Myometrial cell (primary cell): ENCODE results near the gene TBC1D20. TPM values are rescaled to one million over a fixed set of nuclear protein-coding genes. Genes with fewer than 3 reads are reported as not detected.

Source experiments
- total RNA-seq: library from RNA; depleted of rRNA; stranded (reverse); fragments of >200 nt; gene quantifications from 2 replicates; pipeline ENCODE4 v1.2.3, GENCODE V29; 2015

Gene TBC1D20, protein sequence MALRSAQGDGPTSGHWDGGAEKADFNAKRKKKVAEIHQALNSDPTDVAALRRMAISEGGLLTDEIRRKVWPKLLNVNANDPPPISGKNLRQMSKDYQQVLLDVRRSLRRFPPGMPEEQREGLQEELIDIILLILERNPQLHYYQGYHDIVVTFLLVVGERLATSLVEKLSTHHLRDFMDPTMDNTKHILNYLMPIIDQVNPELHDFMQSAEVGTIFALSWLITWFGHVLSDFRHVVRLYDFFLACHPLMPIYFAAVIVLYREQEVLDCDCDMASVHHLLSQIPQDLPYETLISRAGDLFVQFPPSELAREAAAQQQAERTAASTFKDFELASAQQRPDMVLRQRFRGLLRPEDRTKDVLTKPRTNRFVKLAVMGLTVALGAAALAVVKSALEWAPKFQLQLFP
- 27.7 and 39.9 TPM in 2 replicates for total RNA-seq

DNA sequence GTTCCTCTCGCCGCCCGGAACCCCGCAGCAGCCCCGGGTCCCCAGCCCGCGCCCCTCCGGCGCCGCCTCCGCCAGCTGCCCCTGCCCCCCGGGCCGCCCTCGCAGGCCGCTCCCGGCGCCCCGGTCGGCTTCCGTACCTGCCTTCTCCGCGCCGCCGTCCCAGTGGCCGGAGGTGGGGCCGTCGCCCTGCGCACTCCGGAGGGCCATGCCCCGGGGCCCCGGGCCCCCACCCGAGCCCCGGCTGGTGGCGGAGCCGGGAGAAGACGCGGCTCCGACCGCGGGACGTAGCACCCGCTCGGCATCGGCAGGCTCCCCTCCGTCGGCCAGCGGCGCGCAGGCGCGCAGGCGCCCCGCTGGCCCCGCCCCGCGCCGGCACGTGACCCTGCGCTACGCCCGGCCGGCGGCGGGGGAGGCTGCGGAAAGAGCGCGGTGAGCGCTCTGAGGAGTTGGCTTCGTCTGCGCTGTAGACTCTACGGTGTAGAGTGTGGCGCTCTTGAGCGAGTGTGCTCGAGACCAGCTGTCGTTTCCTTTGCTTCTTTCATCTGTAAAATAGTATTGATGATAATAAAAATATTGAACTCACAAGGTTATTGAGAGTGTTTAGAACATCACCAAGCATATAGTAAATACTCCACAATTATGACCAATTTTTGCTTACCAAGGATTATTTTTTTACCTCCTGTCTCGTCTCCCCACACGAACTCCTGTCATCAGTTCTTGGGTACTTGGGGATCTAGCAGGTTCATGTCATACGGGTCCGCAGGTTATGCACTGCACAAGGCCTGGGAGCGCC, at the start of gene TBC1D20:
TSS of gene TBC1D20 (minus strand) at position 335 of the 793 bp plus-strand sequence. CDS start at position 207, 128 bp downstream.

GRCh38 chr20:407953-408842, 54.1 kb downstream of the TBC1D20 start, which contains the start of gene RBCK1:
Gene RBCK1, plus strand, starts transcription at chr20:408299. Its CDS starts 459 bp downstream, at chr20:408758.

Other genes with a start within 250 kb of the TBC1D20 start
- gene DEFB129, start 235.3 kb downstream of the TBC1D20 start, total RNA-seq: not detected in 2 replicates
- not detected in 2 replicates for gene DEFB132, start 204.8 kb downstream of the TBC1D20 start, total RNA-seq
- 0.53 and 1.7 TPM in 2 replicates for gene C20orf96, start 171.8 kb downstream of the TBC1D20 start, total RNA-seq
- gene ZCCHC3, start 165.0 kb downstream of the TBC1D20 start, total RNA-seq: 10.7 and 11.9 TPM in 2 replicates
- gene SOX12, start 137.0 kb downstream of the TBC1D20 start, total RNA-seq: 8.6 and 11.7 TPM in 2 replicates
- 78.9 and 110 TPM in 2 replicates for gene NRSN2, start 115.4 kb downstream of the TBC1D20 start, total RNA-seq
- gene TRIB3, start 81.8 kb downstream of the TBC1D20 start, total RNA-seq: 122 and 125 TPM in 2 replicates
- gene RBCK1, start 54.2 kb downstream of the TBC1D20 start, total RNA-seq: 111 and 128 TPM in 2 replicates
- 90.8 and 101 TPM in 2 replicates for gene CSNK2A1, start 81.3 kb upstream of the TBC1D20 start, total RNA-seq
- gene TCF15, start 147.8 kb upstream of the TBC1D20 start, total RNA-seq: not detected in 2 replicates
- gene SRXN1, start 190.7 kb upstream of the TBC1D20 start, total RNA-seq: 42.1 and 44.8 TPM in 2 replicates
- gene SCRT2, start 213.3 kb upstream of the TBC1D20 start, total RNA-seq: not detected in 2 replicates